Fibroblast of villous mesenchyme (primary cell): ENCODE data around the gene MAP3K14. TPM values are rescaled to one million over a fixed set of nuclear protein-coding genes. Genes with fewer than 3 reads are reported as not detected.

Experiments used
- DNase-seq: peaks from one replicate; pipeline ENCODE4 v3.0.0-alpha.2; 2010; ENCODE audit warnings: low read depth
- H3K4me3 ChIP-seq: 2 replicates; pipeline ENCODE4 v1.5.1; 2011; ENCODE audit warnings: low read depth, mild to moderate bottlenecking, low read length
- CTCF ChIP-seq: IDR thresholded peaks from 2 replicates; pipeline ENCODE4 v1.5.1; 2012; ENCODE audit warnings: low read depth, mild to moderate bottlenecking, low read length; ENCODE audit not compliant: insufficient read depth
- total RNA-seq: library from RNA; depleted of rRNA; stranded (reverse); fragments of >200 nt; gene quantifications from 2 replicates; pipeline ENCODE4 v1.2.3, GENCODE V29; 2012

MAP3K14 gene
- total RNA-seq, 1 donor, result 1.7 TPM

DNA sequence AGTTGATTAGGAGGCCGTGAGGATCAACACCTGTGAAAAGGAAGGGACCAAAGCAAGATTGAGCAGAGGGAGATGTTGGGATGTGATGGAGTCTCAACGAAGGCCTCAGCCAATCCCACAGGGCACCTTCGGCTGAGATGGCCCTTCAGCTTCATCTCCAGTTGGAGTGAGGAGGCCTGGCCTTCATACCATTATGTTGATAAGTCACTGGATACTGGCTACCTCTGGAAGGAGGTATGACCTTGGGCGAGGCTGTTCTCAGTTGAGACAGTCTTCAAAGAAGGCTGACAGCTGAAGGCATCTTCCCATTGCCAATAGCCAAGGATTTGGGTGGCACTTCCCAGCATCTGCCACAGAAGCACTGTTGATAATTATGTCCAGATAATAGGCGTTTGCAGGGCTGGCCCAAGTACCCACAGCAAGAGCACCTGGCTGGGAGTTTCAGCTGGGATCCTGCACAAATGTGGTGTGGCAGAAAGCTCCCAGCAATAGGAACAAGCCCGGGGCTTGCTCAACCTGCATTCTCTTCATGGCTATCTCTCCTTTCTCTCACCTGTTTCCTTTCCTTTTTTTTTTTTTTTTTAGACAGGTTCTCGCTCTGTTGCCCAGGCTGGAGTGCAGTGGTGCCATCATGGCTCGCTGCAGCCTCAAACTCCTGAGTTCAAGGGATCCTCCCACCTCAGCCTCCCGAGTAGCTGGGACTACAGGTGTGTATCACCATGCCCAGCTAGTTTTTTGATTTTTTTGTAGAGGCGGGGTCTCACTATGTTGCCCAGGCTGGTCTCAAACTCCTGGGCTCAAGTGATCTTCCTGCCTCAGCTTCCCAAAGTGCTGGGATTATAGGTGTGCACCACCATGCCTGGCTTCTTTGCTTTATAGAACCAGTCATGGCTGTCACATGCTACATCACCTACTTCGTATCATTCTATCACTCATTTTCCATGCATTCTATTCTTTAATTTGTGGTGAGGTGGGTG is 18.2 kb upstream of the MAP3K14 start:
- no peak for DNase-seq
- no peak for TF ChIP-seq CTCF

DNA sequence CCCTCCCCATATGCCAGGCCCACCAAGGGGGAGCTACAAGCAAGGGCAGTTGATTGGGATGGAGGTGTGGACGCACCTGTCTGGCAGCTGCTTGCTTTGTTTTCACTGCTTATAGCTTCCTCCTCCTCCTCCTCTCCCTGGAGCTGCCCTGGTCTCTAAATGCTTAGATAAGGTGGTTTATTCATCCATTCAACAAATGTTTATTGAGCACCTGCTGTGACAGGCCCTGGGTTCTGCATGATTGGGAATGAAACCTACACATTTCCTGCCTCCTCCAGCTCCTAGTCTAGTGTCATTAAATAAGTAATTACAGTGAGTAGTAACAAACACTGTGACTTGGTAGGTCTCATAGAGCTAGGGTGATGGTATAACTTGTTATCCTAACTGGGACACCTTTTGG is 17.4 kb upstream of the MAP3K14 start:
- no peak overlapping the region for H3K4me3 ChIP-seq
- no peak for DNase-seq
- TF ChIP-seq CTCF, result no peak

More for the DNA sequence above, 18.2 kb upstream of the MAP3K14 start:
- H3K4me3 ChIP-seq, result no peak overlapping the region

GRCh38 chr17:45333702-45334092 is 16.9 kb upstream of the MAP3K14 start:
- no peak for TF ChIP-seq CTCF
- no peak for DNase-seq
- no peak overlapping the region for H3K4me3 ChIP-seq

DNA sequence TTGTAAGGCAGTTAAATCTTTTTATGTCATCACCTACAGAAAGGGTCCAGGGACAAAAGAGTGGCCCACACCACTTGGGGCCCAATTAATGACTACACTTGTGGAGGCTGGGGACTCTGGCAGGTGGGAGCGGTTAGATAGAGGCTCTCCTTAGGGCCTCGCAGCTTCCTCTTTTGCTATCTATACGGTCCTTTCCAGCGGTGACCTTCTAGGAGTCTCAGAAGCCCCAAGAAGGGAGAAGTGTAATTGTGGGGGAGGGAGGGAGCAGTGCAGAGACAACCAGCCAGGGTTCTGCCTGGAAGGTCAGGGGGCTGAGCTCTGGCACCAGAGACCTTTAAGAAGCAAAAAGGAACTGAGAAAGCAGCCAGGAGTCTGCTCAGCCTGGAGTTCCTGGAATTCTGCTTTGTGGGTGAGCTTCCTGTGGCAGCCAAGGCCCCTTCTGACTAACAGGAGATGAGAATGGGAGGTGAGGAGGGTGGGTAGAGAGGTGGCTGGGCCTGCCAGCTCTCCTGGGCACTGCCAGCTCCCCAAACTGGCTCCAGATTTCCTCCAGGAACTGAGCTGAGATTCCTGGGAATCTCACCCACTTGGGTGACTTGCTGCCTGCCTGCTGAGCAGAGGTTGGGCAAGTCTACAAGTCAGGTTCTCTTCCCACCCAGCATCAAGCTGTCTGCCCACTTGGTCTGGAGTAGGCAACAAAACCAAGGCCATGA is 16.3 kb upstream of the MAP3K14 start:
- H3K4me3 ChIP-seq, result no peak overlapping the region
- no peak for TF ChIP-seq CTCF
- DNase-seq, result no peak

DNA sequence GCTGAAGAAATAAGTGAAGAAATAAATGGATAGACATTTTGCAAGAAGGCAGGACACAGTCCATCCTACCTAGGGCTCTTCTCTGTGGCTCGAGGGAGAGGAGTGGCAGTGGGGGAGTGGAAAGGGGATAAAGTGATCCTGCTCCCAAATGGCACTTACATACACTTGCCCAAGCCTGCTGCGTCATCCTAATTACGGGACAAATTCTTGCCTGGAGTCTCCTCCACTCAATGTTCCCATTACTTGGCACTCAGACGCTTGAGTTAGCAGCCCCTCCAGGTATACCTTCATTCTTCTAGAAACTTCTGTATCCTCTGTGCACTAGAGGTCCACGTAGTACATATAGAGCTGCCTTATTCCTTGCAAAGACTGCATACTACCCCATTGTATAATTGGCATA is 15.7 kb upstream of the MAP3K14 start:
- TF ChIP-seq CTCF, result no peak
- DNase-seq, result no peak
- H3K4me3 ChIP-seq, result no peak overlapping the region

- TF ChIP-seq CTCF, result no peak
- no peak for DNase-seq
- H3K4me3 ChIP-seq, result no peak overlapping the region
Observed at GRCh38 chr17:45326626-45327025, 9.8 kb upstream of the MAP3K14 start.
